GM21737 (cell line): ENCODE measurements around the gene SDK2.

Experiments
- ATAC-seq: cut with Tn5 transposase; IDR thresholded peaks from one replicate; pipeline ENCODE4 v1.9.1; 2021; ENCODE audit warnings: mild to moderate bottlenecking, moderate library complexity; ENCODE audit not compliant: unreplicated experiment

Gene SDK2

GRCh38 chr17:73350864-73351263 lies 293.4 kb downstream of the SDK2 start:
- no peak for ATAC-seq

- ATAC-seq: no peak
Observed at GRCh38 chr17:73349647-73350046, 294.6 kb downstream of the SDK2 start.

- no peak for ATAC-seq
Observed at GRCh38 chr17:73349138-73349537, 295.1 kb downstream of the SDK2 start.

- ATAC-seq: no peak
Observed at GRCh38 chr17:73348829-73349095, 295.5 kb downstream of the SDK2 start.

- no peak for ATAC-seq
Observed at GRCh38 chr17:73348018-73348828, 296.0 kb downstream of the SDK2 start.

GRCh38 chr17:73347351-73347750 lies 296.9 kb downstream of the SDK2 start:
- no peak for ATAC-seq

GRCh38 chr17:73346501-73347162 lies 297.6 kb downstream of the SDK2 start:
- ATAC-seq: no peak

- ATAC-seq: no peak
Observed at GRCh38 chr17:73343739-73344454, 300.3 kb downstream of the SDK2 start.

- no peak for ATAC-seq
Observed at GRCh38 chr17:73343168-73343634, 301.0 kb downstream of the SDK2 start.

GRCh38 chr17:73342541-73343167 lies 301.6 kb downstream of the SDK2 start:
- no peak for ATAC-seq

GRCh38 chr17:73342050-73342522 lies 302.2 kb downstream of the SDK2 start:
- ATAC-seq: no peak

GRCh38 chr17:73341350-73342049 lies 302.7 kb downstream of the SDK2 start:
- no peak for ATAC-seq

GRCh38 chr17:73340093-73340596 lies 304.1 kb downstream of the SDK2 start:
- ATAC-seq: no peak

GRCh38 chr17:73338566-73339197 lies 305.6 kb downstream of the SDK2 start:
- ATAC-seq: no peak

GRCh38 chr17:73338050-73338521 lies 306.2 kb downstream of the SDK2 start:
- ATAC-seq: no peak

GRCh38 chr17:73337330-73337710 lies 306.9 kb downstream of the SDK2 start:
- no peak for ATAC-seq

- ATAC-seq: no peak
Observed at GRCh38 chr17:73336408-73337329, 307.6 kb downstream of the SDK2 start.

GRCh38 chr17:73335591-73336407 lies 308.4 kb downstream of the SDK2 start:
- no peak for ATAC-seq
